Upper lobe of left lung (tissue), 6 donors: Measurements from ENCODE around the gene ESRRG. TPM values are rescaled to one million over a fixed set of nuclear protein-coding genes. Genes with fewer than 3 reads are reported as not detected.

ENCODE experiments used
- ATAC-seq, 2 donors: fragments of 200-7000 bp; cut with Tn5 transposase; one replicate each; pipeline ENCODE4 v1.9.1; 2022; ENCODE audit warnings: mild to moderate bottlenecking in 2 of 2, moderate library complexity in 2 of 2; ENCODE audit not compliant: low FRiP score in 2 of 2
- DNase-seq, 2 donors: peaks; one replicate each; pipeline ENCODE4 v3.0.0-alpha.2; 2019 to 2020
- H3K27ac ChIP-seq, 4 donors: fragments of 200-600 bp; sonication (generic); one replicate each; pipeline ENCODE4 v1.5.1; 2016 to 2019
- H3K27me3 ChIP-seq, 4 donors: fragments of 200-600 bp; sonication (generic); one replicate each; pipeline ENCODE4 v1.5.1; 2017 to 2019
- H3K36me3 ChIP-seq, 4 donors: fragments of 200-600 bp; sonication (generic); one replicate each; pipeline ENCODE4 v1.5.1; 2016 to 2019
- H3K4me1 ChIP-seq, 4 donors: fragments of 200-600 bp; sonication (generic); one replicate each; pipeline ENCODE4 v1.5.1; 2018 to 2019
- H3K4me3 ChIP-seq, 4 donors: fragments of 200-600 bp; sonication (generic); one replicate each; pipeline ENCODE4 v1.5.1; 2017 to 2019; ENCODE audit warnings: mild to moderate bottlenecking in 2 of 4, moderate library complexity in 1 of 4
- H3K9me3 ChIP-seq, 4 donors: fragments of 200-600 bp; sonication (generic); one replicate each; pipeline ENCODE4 v1.5.1; 2018 to 2019
- CTCF ChIP-seq, 6 experiments: fragments of 450-650 bp in 4 of 6; fragments of 200-600 bp in 2 of 6; sonication (generic) in 2 of 6; IDR thresholded peaks; one replicate each; pipeline ENCODE4 v1.5.1; 2016 to 2019; ENCODE audit warnings: antibody characterized with exemption in 6 of 6
- EP300 ChIP-seq, 4 donors: sonication (generic); formaldehyde crosslinking; IDR thresholded peaks; one replicate each; pipeline ENCODE4 v1.5.1; 2017; ENCODE audit warnings: antibody characterized with exemption in 4 of 4, control low read depth in 2 of 4
- POLR2A ChIP-seq, 4 donors: fragments of 450-650 bp; IDR thresholded peaks; one replicate each; pipeline ENCODE4 v1.5.1; 2016 to 2017; ENCODE audit warnings: antibody characterized with exemption in 4 of 4, mild to moderate bottlenecking in 2 of 4
- POLR2AphosphoS5 ChIP-seq, 2 donors: sonication (generic); formaldehyde crosslinking; IDR thresholded peaks; one replicate each; pipeline ENCODE4 v1.5.1; 2017; ENCODE audit warnings: antibody characterized with exemption in 2 of 2
- WGBS, 2 donors: methylation state at CpG; one replicate each; pipeline ENCODE4 v1.1.5; 2017 to 2018; 5-methylcytosine and 5-hydroxymethylcytosine counted together
- total RNA-seq, 6 donors: library from RNA; depleted of rRNA in 4 of 6; stranded (reverse); fragments of >200 nt in 4 of 6; gene quantifications; one replicate each; pipeline versions ENCODE4 v1.1.0 to v1.2.1, GENCODE V29; 2016 to 2021
- donor health status: DM: no; HTN: no; CAD: no; lungs with moderate emphysema.
- donor health status: DM: no; HTN: yes; CAD: no; lungs with severe emphysema.

The ESRRG gene
- total RNA-seq, 6 donors from 2014 or later, result 0.23 to 3.2 (median 0.95) TPM

GRCh38 chr1:216518844-216519627 lies 204.2 kb downstream of the ESRRG start:
- ATAC-seq (no peak), DNase-seq (no peak)
- H3K9me3 ChIP-seq, result no peaks in the 10 kb centered on the region
- TF ChIP-seq EP300 (IDR thresholded peaks at IDR 0.05) (no peak), POLR2AphosphoS5 (IDR thresholded peaks at IDR 0.05) (no peak), POLR2A (IDR thresholded peaks at IDR 0.05) (no peak), CTCF (IDR thresholded peaks at IDR 0.05) (no peak)
- H3K4me3 ChIP-seq, result no peak overlapping the region
- no peaks in the 10 kb centered on the region for H3K36me3 ChIP-seq
- 80 to 85% methylated on average over 8 of the region's 8 CpGs for WGBS, 2 donors
- peaks cover 0 to 4% (median 1%) of the 10 kb centered on the region in 4 donors for H3K4me1 ChIP-seq
- no peak overlapping the region for H3K27ac ChIP-seq
- no peaks in the 10 kb centered on the region for H3K27me3 ChIP-seq

GRCh38 chr1:216502528-216503162 lies 220.6 kb downstream of the ESRRG start:
- 46 to 48% methylated on average over 7 of the region's 7 CpGs for whole genome bisulfite sequencing, 2 donors

GRCh38 chr1:216500273-216500967 lies 222.8 kb downstream of the ESRRG start:
- H3K9me3 ChIP-seq, result no peaks in the 10 kb centered on the region
- H3K4me3 ChIP-seq, result no peak overlapping the region
- H3K4me1 ChIP-seq, result no peaks in the 10 kb centered on the region
- no peak for TF ChIP-seq CTCF (IDR thresholded peaks at IDR 0.05)
- no peak for TF ChIP-seq POLR2AphosphoS5 (IDR thresholded peaks at IDR 0.05)
- no peak for TF ChIP-seq POLR2A (IDR thresholded peaks at IDR 0.05)
- no peak for TF ChIP-seq EP300 (IDR thresholded peaks at IDR 0.05)
- no peaks in the 10 kb centered on the region for H3K27me3 ChIP-seq
- H3K36me3 ChIP-seq, result no peaks in the 10 kb centered on the region
- ATAC-seq (no peak), DNase-seq (no peak)
- no peak overlapping the region for H3K27ac ChIP-seq
- 69 to 75% methylated on average over 3 of the region's 3 CpGs for WGBS, 2 donors

More at GRCh38 chr1:216502528-216503162, 220.6 kb downstream of the ESRRG start:
- Histone ChIP-seq H3K27ac (no peak overlapping the region), H3K9me3 (no peaks in the 10 kb centered on the region), H3K4me3 (no peak overlapping the region), H3K36me3 (no peaks in the 10 kb centered on the region), H3K4me1 (no peaks in the 10 kb centered on the region), H3K27me3 (no peaks in the 10 kb centered on the region)
- DNase-seq, result no peak
- TF ChIP-seq POLR2AphosphoS5 (IDR thresholded peaks at IDR 0.05) (no peak), EP300 (IDR thresholded peaks at IDR 0.05) (no peak), POLR2A (IDR thresholded peaks at IDR 0.05) (no peak), CTCF (IDR thresholded peaks at IDR 0.05) (no peak)
- no peak for ATAC-seq

- ATAC-seq, result no peak
Measured at GRCh38 chr1:216499581-216500272, 223.5 kb downstream of the ESRRG start.

GRCh38 chr1:216498277-216498676 lies 225.0 kb downstream of the ESRRG start:
- no peaks in the 10 kb centered on the region for H3K9me3 ChIP-seq
- H3K27me3 ChIP-seq, result no peaks in the 10 kb centered on the region
- ATAC-seq (no peak), DNase-seq (no peak)
- no peak overlapping the region for H3K4me3 ChIP-seq
- no peaks in the 10 kb centered on the region for H3K4me1 ChIP-seq
- TF ChIP-seq POLR2AphosphoS5 (IDR thresholded peaks at IDR 0.05) (no peak), CTCF (IDR thresholded peaks at IDR 0.05) (no peak), POLR2A (IDR thresholded peaks at IDR 0.05) (no peak), EP300 (IDR thresholded peaks at IDR 0.05) (no peak)
- H3K36me3 ChIP-seq, result no peaks in the 10 kb centered on the region
- H3K27ac ChIP-seq, result no peak overlapping the region
- WGBS, 2 donors, result 88% methylated on average over 2 of the region's 2 CpGs

More at GRCh38 chr1:216499581-216500272, 223.5 kb downstream of the ESRRG start:
- no peaks in the 10 kb centered on the region for H3K27me3 ChIP-seq
- no peak for TF ChIP-seq POLR2A (IDR thresholded peaks at IDR 0.05)
- no peaks in the 10 kb centered on the region for H3K4me1 ChIP-seq
- H3K4me3 ChIP-seq, result no peak overlapping the region
- no peak overlapping the region for H3K27ac ChIP-seq
- no peaks in the 10 kb centered on the region for H3K9me3 ChIP-seq
- H3K36me3 ChIP-seq, result no peaks in the 10 kb centered on the region
- DNase-seq, result no peak
- WGBS, 2 donors, result 57 to 73% methylated on average over 8 of the region's 8 CpGs
